Muscle of arm (tissue), 12 donors: Measurements from ENCODE around the gene PGAP3. TPM values are rescaled to one million over a fixed set of nuclear protein-coding genes. Genes with fewer than 3 reads are reported as not detected.
"Not testable (repeated sequence)": the region's sequence is repeated elsewhere in the genome, so short reads cannot be mapped to it uniquely, and the experiment has no call there.

Source experiments
- DNase-seq: peaks from one replicate; pipeline ENCODE4 v3.0.0-alpha.2; 2013
- polyA plus RNA-seq, 12 donors: library from polyadenylated mRNA; unstranded; fragments of 120-200 nt; gene quantifications; one replicate each; pipeline ENCODE4 v1.2.1, GENCODE V29; 2013; ENCODE audit not compliant: insufficient read length in 12 of 12

PGAP3 gene
- polyA plus RNA-seq, 12 donors, result 13.7 to 25.3 (median 18.6) TPM; not detected in 1

- DNase-seq, result not testable (repeated sequence)
These were observed 11.4 kb upstream of the PGAP3 start for GRCh38 chr17:39699157-39699817.

GRCh38 chr17:39697961-39698360, 10.1 kb upstream of the PGAP3 start:
- no peak for DNase-seq

GRCh38 chr17:39696731-39697130, 8.9 kb upstream of the PGAP3 start:
- no peak for DNase-seq

GRCh38 chr17:39695089-39695474, 7.2 kb upstream of the PGAP3 start:
- DNase-seq, result no peak

GRCh38 chr17:39694593-39694992, 6.7 kb upstream of the PGAP3 start:
- no peak for DNase-seq

- no peak for DNase-seq
These were observed 1.1 kb upstream of the PGAP3 start for GRCh38 chr17:39688945-39689344.

- DNase-seq, result no peak
These were observed 598 bp upstream of the PGAP3 start for GRCh38 chr17:39688475-39688835.

- DNase-seq, result no peak
These were observed 734 bp downstream of the PGAP3 start for GRCh38 chr17:39687101-39687545.

- no peak for DNase-seq
These were observed 3.3 kb downstream of the PGAP3 start for GRCh38 chr17:39684369-39685192.

- no peak for DNase-seq
These were observed 4.4 kb downstream of the PGAP3 start for GRCh38 chr17:39683295-39683939.

- DNase-seq, result no peak
These were observed 8.2 kb downstream of the PGAP3 start for GRCh38 chr17:39679521-39680192.

- no peak for DNase-seq
These were observed 9.3 kb downstream of the PGAP3 start for GRCh38 chr17:39678340-39679116.

GRCh38 chr17:39677542-39678339, 10.1 kb downstream of the PGAP3 start:
- no peak for DNase-seq

- no peak for DNase-seq
These were observed 10.8 kb downstream of the PGAP3 start for GRCh38 chr17:39677072-39677471.

- DNase-seq, result no peak
These were observed 11.5 kb downstream of the PGAP3 start for GRCh38 chr17:39676198-39676819.

- DNase-seq, result no peak
These were observed 12.3 kb downstream of the PGAP3 start for GRCh38 chr17:39675390-39676082.

- DNase-seq, result no peak
These were observed 13.0 kb downstream of the PGAP3 start for GRCh38 chr17:39674702-39675389.

- DNase-seq, result no peak
These were observed 13.7 kb downstream of the PGAP3 start for GRCh38 chr17:39674179-39674578.
